ENCODE results near the gene CUBN.

DNA sequence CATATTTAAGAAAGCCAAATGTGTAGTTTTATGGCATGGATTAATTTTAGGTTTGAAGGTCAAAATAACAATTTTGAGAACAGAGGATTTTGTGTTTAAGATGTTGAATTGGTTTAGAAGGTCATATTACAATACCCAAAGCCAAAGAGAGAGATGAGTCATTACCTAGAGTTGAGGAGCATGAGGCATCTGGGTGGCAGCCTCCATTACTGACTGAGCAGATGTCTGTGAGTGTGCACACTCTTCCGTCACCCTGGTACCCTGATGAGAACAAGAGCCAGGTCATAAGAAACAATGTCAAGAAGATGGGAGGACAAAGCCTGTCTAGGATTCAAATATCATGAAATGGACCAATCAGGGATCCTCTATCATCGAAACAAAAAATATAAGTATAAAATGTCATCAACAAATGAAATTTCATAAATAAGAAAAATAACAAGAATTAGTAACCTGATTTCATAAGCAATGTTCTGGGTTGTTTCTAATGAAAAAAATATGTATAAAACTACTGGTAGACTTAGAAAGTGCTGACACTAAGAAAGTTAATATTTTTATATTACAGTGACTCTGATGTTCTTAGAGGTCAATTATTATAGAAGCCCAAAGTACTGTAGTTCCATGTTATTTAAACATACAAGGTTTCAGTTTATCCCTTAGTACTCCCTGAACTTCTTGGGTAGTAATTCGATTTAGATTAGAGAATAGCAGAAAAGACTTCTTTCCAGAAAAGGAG lies 20.0 kb downstream of the CUBN start:
- TF ChIP-seq POLR2A (IDR thresholded peaks at IDR 0.05) (no peak), CTCF (IDR thresholded peaks at IDR 0.05) (no peak), POLR2AphosphoS5 (IDR thresholded peaks at IDR 0.05) (no peak)

Data from prostate gland (tissue), 2 donors.